ENCODE measurements around the gene MRNIP.

- TF ChIP-seq CTCF (IDR thresholded peaks at IDR 0.05; ENCODE audit: insufficient read depth, low read length), result no peak
- TF ChIP-seq POLR2AphosphoS5 (IDR thresholded peaks at IDR 0.05; ENCODE audit: low read depth), result no peak
- no peak for TF ChIP-seq SPI1 (IDR thresholded peaks at IDR 0.05; ENCODE audit: borderline replicate concordance, low read depth)
Measured at GRCh38 chr5:179820127-179820482, 38.5 kb downstream of the MRNIP start.

Data from HL-60 (cell line).